HL-60 (cell line): ENCODE data around the gene NTN3.
"Not testable (repeated sequence)": the region's sequence is repeated elsewhere in the genome, so short reads cannot be mapped to it uniquely, and the experiment has no call there.

Experiments
- DNase-seq, 2 experiments: peaks; one replicate each; pipeline ENCODE4 v3.0.0-alpha.2; 2010 to 2020; ENCODE audit warnings: low read depth in 1 of 2, low spot score in 1 of 2
- H3K27ac ChIP-seq: fragments of 250-450 bp; sonication (Bioruptor Pico); replicated peaks from 2 replicates; pipeline ENCODE4 v1.5.1; 2020; ENCODE audit warnings: mild to moderate bottlenecking, moderate library complexity
- H3K27me3 ChIP-seq: fragments of 250-450 bp; sonication (Bioruptor Pico); 2 replicates; pipeline ENCODE4 v1.5.1; 2021; ENCODE audit warnings: mild to moderate bottlenecking, moderate library complexity; ENCODE audit not compliant: insufficient read depth, poor library complexity, severe bottlenecking
- H3K4me3 ChIP-seq: replicated peaks from 2 replicates; pipeline ENCODE4 v1.5.1; 2011; ENCODE audit warnings: mild to moderate bottlenecking, control low read depth, low read length; ENCODE audit not compliant: insufficient read depth
- GABPA ChIP-seq: IDR thresholded peaks from 2 replicates; pipeline ENCODE4 v1.6.1; 2012; ENCODE audit warnings: low read depth
- POLR2AphosphoS5 ChIP-seq: IDR thresholded peaks from 2 replicates; pipeline ENCODE4 v1.6.1; 2012; ENCODE audit warnings: low read depth
- REST ChIP-seq: IDR thresholded peaks from 2 replicates; pipeline ENCODE4 v1.6.1; 2012; ENCODE audit warnings: low read depth; ENCODE audit not compliant: insufficient replicate concordance
- SPI1 ChIP-seq: IDR thresholded peaks from 2 replicates; pipeline ENCODE4 v1.6.1; 2012; ENCODE audit warnings: low read depth, mild to moderate bottlenecking, borderline replicate concordance
- TF ChIP-seq, protein P1 (sequence below): IDR thresholded peaks from one replicate; pipeline ENCODE4 v1.5.1; 2011; ENCODE audit warnings: low read length, control low read depth, inconsistent platforms; ENCODE audit not compliant: insufficient read depth

Gene NTN3

DNA sequence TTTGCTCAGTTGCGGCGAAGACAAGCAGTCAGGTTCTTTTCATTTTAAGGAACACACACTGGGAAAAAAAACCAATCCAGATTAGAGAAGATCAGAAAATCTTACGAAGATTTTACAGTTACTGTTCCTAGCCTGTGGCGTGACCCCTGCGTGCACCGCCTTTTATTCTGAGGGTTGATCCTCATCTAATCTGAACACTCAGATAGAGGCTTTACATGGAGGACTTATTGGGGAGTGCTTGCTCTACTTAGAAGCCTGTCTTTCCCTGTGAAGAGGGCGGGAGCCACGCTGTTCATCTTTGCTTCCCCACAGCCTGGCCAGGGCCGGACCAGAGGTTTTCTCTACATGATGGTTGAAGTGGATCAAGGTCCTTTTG is 5.2 kb downstream of the NTN3 start:
- Histone ChIP-seq H3K27me3 (peaks cover 7% of the 10 kb centered on the region), H3K4me3 (no peak overlapping the region), H3K27ac (no peak overlapping the region)
- DNase-seq, result no peak
- no peak for TF ChIP-seq REST
- no peak for TF ChIP-seq POLR2AphosphoS5

GRCh38 chr16:2476741-2477140 is 5.6 kb downstream of the NTN3 start:
- Histone ChIP-seq H3K4me3 (no peak overlapping the region), H3K27ac (no peak overlapping the region), H3K27me3 (peaks cover 7% of the 10 kb centered on the region)
- TF ChIP-seq, protein P1, sequence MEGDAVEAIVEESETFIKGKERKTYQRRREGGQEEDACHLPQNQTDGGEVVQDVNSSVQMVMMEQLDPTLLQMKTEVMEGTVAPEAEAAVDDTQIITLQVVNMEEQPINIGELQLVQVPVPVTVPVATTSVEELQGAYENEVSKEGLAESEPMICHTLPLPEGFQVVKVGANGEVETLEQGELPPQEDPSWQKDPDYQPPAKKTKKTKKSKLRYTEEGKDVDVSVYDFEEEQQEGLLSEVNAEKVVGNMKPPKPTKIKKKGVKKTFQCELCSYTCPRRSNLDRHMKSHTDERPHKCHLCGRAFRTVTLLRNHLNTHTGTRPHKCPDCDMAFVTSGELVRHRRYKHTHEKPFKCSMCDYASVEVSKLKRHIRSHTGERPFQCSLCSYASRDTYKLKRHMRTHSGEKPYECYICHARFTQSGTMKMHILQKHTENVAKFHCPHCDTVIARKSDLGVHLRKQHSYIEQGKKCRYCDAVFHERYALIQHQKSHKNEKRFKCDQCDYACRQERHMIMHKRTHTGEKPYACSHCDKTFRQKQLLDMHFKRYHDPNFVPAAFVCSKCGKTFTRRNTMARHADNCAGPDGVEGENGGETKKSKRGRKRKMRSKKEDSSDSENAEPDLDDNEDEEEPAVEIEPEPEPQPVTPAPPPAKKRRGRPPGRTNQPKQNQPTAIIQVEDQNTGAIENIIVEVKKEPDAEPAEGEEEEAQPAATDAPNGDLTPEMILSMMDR, result no peak
- TF ChIP-seq SPI1 (no peak), REST (no peak), GABPA (no peak), POLR2AphosphoS5 (no peak)
- DNase-seq, result no peak

DNA sequence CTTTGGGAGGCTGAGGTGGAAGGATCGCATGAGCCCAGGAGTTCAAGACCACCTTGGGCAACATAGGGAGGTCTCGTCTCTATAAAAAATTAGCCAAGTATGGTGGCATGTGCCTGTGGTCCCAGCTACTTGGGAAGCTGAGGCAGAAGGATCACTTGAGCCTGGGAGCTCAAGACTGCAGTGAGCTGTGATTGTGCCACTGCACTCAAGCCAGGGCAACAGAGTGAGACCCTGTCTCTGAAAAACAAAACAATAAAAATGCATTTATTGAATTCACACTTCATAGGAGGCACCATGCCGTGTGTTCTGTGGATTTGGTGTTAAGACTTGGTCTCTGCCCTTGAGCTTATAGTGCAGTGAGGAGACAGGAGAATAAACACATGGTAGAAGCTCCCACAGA is 6.2 kb downstream of the NTN3 start:
- Histone ChIP-seq H3K27ac (no peak overlapping the region), H3K4me3 (no peak overlapping the region), H3K27me3 (peaks cover 2% of the 10 kb centered on the region)
- TF ChIP-seq SPI1 (no peak), POLR2AphosphoS5 (no peak), REST (no peak), GABPA (no peak)
- TF ChIP-seq, protein P1, result no peak
- no peak for DNase-seq

GRCh38 chr16:2478279-2478678 is 7.2 kb downstream of the NTN3 start:
- no peak for DNase-seq
- TF ChIP-seq, protein P1, result no peak
- TF ChIP-seq POLR2AphosphoS5 (no peak), REST (no peak), GABPA (no peak), SPI1 (no peak)
- H3K27me3 ChIP-seq, result no peaks in the 10 kb centered on the region
- no peak overlapping the region for H3K4me3 ChIP-seq
- no peak overlapping the region for H3K27ac ChIP-seq

DNA sequence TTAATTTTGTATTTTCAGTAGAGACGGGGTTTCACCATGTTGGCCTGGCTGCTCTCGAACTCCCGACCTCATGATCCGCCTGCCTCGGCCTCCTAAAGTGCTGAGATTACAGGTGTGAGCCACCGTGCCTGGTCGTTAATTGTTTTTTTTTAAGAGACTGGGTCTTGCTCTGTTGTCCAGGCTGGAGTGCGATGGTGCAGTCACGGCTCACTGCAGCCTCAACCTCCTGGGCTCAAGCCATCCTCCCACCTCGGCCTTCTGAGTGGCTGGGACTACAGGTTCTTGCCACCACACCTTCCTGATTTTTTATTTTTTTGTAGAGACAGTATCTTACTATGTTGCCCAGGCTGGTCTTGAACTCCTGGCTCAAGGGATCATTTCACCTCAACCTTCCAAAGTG is 8.9 kb downstream of the NTN3 start:
- H3K27ac ChIP-seq, H3K27me3 ChIP-seq, H3K4me3 ChIP-seq, DNase-seq: not testable (repeated sequence)
